IPS-NIHi11 (cell line): Measurements from ENCODE around the gene HIVEP3.
"Not testable (repeated sequence)": the region's sequence is repeated elsewhere in the genome, so short reads cannot be mapped to it uniquely, and the experiment has no call there.

ENCODE experiments used
- DNase-seq: peaks from one replicate; pipeline ENCODE4 v3.0.0; 2012; ENCODE audit warnings: mixed read lengths, low spot score

HIVEP3 gene

GRCh38 chr1:41918450-41919043 lies at the start of gene HIVEP3:
TSS of gene HIVEP3 (minus strand) at chr1:41918922.
- DNase-seq, result peak; percentile 52

DNA sequence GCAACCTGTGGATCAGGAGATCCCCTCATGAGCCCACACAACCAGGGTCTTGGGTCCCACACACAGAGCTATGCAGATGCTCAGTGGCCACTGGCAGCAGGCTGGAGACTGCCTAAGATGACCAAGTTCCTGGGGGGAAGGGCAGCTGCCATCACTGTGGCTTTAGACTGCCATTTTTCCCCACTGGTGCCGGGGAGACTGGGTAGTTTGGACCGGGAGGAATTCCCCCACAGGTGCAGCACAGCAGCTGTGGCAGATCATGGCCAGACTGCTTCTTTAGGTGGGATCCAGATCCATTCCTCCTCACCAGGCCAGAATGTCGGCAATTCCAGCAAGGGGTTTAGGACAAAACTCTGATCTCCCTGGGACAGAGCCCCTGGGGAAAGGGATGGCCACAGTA lies 45.7 kb upstream of the HIVEP3 start:
- no peak for DNase-seq

DNA sequence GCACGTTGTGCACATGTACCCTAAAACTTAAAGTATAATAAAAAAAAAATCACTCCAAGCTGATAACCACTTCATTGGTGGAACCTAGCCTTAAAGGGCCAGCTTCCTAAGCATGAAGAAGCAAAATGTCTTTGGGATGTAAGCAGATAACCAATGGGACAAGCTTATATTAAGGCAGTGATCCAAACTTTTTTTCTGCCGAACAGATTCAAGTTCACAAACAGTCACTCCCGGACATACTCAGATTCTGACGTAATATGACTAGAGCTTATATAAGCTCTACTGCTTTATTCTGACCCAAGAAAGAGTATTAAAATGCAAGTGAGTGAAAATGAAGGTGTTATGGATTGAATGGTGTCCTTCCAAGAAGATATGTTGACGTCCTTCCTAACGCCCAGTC lies 44.9 kb upstream of the HIVEP3 start:
- DNase-seq, result no peak

- no peak for DNase-seq
Observed at GRCh38 chr1:41958015-41958673, 39.4 kb upstream of the HIVEP3 start.

- no peak for DNase-seq
Observed at GRCh38 chr1:41957568-41957967, 38.8 kb upstream of the HIVEP3 start.

GRCh38 chr1:41955461-41956159 lies 36.9 kb upstream of the HIVEP3 start:
- no peak for DNase-seq

DNA sequence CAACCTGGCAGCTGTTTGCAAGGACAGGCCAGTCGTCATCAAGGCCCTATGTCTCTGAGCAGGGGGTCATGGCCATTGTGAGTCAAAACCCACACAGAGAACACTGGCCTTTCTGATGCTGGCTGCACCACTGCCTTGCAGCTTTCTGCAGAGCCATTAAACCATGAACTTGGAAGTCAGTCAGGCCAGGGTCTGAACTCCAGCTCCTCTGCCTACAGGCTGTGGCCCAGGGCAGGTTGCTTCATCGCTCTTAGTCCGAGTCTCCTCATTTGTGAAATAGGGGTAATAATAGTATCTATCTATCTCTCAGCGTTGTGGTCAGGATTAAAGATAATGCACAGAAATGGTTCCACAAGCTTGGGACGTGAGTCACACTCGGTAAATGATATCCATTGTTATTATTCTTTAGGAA lies 35.8 kb upstream of the HIVEP3 start:
- DNase-seq, result peak; percentile 39

DNA sequence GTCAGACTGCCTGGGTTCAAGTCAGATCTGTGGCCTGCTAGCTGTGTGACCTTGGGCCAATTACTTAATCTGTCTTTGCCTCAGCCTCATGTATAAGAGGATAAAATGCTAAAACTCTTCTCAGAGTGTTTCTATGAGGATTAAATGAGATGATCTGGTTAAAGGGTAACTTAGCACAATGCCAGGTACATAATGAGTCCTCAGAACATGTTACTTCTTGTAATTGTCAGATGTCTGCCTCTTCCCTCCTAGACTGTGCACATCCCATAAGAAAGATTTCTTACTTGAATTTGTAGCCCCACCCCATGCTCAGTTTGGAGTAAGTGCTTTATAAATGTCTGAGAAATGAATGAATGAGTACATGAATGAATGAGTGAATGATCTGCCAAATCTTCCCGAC lies 34.6 kb upstream of the HIVEP3 start:
- no peak for DNase-seq

- DNase-seq, result no peak
Observed at GRCh38 chr1:41952208-41952607, 33.5 kb upstream of the HIVEP3 start.

DNA sequence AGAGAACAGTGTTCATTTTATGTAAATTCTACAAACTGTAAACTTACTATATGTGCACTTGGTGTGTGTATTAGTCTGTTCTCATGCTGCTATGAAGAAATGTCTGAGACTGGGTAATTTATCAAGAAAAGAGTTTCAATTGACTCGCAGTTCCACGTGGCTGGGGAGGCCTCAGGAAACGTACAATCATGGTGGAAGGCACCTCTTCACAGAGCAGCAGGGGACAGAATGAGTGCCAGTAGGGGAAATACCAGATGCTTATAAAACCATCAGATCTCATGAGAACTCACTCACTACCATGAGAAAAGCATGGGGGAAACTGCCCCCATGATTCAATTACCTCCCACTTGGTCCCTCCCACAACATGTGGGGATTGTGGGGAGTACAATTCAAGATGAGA lies 32.8 kb upstream of the HIVEP3 start:
- DNase-seq, result not testable (repeated sequence)

GRCh38 chr1:41950820-41951219 lies 32.1 kb upstream of the HIVEP3 start:
- no peak for DNase-seq

DNA sequence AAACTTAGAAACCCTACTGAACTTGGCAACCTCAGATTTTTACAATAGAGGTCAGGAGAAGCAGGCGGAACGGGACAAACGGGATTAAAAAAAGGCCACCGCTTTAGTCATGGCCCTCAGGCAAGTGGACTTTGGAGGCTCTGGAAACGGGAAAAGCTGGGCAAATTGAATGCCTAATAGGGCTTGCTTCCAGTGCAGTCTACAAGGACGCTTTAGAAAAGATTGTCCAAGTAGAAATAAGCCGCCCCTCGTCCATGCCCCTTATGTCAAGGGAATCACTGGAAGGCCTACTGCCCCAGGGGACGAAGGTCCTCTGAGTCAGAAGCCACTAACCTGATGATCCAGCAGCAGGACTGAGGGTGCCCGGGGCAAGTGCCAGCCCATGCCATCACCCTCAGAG lies 27.2 kb upstream of the HIVEP3 start:
- DNase-seq, result not testable (repeated sequence)

DNA sequence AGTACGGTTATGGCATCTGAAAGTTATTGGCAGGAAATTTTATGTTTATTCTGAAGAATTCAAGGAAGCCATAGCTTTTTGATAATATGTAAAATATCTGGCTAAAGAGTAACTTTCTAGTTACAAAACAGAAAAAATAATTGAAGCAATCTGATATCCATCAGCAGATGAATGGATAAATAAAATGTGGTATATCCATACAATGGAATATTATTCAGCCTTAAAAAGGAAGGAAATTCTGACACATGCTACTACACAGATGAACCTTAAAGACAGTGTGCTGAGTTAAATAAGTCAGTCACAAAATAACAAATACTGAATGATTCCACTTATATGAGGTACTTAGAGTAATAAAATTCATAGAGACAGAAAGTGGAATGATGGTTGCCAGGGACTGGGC lies 25.0 kb upstream of the HIVEP3 start:
- DNase-seq, result no peak

- DNase-seq, result no peak
Observed at GRCh38 chr1:41942278-41942677, 23.6 kb upstream of the HIVEP3 start.

DNA sequence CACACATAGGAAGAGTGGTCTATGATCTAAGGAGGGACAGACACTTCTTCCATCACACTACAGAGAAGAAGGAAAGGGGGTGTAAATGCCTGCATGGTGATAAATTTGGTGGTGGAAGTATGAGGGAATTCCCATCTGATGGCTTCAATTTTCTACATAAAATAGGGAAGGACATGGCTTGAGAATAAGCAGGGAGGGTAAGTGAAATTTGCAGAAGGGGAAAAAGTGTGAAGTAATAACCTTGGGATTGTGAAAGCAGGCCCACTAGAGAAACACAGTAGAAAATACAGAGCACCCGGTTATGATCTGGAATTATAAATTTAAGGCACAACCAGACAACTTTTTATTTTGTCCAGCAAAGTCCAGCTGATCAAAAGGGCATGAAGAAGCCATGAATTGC lies 22.7 kb upstream of the HIVEP3 start:
- no peak for DNase-seq

GRCh38 chr1:41939194-41939593 lies 20.5 kb upstream of the HIVEP3 start:
- peak; percentile 35 for DNase-seq

- DNase-seq, result no peak
Observed at GRCh38 chr1:41936107-41936506, 17.4 kb upstream of the HIVEP3 start.

GRCh38 chr1:41935226-41935625 lies 16.5 kb upstream of the HIVEP3 start:
- DNase-seq, result no peak

- no peak for DNase-seq
Observed at GRCh38 chr1:41933106-41933505, 14.4 kb upstream of the HIVEP3 start.

GRCh38 chr1:41931578-41931977 lies 12.9 kb upstream of the HIVEP3 start:
- DNase-seq, result no peak

GRCh38 chr1:41927118-41927517 lies 8.4 kb upstream of the HIVEP3 start:
- DNase-seq, result no peak

GRCh38 chr1:41925712-41926111 lies 7.0 kb upstream of the HIVEP3 start:
- DNase-seq, result peak; percentile 35

DNA sequence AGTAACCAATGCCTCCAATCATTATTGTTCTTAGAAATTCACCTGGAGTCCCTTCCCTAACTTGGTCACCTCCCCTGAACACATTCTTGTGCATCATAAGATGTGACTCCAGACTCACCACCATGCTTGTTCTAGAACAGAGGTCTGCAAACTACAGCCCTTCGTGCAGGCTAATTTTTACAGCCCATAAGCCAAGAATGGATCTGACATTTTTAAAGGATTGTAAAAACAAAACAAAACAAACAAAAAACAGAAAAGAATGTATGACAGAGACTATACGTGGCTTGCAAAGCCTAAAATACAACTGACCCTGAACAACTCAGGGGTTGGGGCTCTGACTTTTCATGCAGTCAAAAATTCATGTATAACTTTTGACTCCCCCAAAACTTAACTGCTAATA lies 6.2 kb upstream of the HIVEP3 start:
- DNase-seq, result no peak

DNA sequence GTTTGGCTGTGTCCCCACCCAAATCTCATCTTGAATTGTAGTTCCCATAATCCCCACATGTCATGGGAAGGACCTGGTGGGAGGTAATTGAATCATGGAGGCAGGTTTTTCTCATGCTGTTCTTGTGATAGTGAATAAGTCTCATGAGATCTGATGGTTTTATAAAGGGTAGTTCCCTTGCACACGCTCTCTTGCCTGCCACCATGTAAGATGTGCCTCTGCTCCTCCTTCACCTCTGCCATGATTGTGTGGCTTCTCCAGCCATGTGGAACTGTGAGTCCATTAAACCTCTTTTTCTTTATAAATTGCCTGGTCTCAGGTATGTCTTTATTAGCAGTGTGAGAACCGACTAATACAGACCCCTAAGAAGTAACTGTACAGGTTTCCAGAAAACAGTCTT lies 2.5 kb upstream of the HIVEP3 start:
- not testable (repeated sequence) for DNase-seq
